Stimulated activated CD8-positive, alpha-beta memory T cell treated with anti-CD3 and anti-CD28 coated beads, Interleukin-7, amount 100 ng/mL, for 48 hours (primary cell): ENCODE data around the gene KLHL5.
"Not testable (repeated sequence)": the region's sequence is repeated elsewhere in the genome, so short reads cannot be mapped to it uniquely, and the experiment has no call there.

Experiments used
- DNase-seq, 2 donors: peaks; one replicate each; pipeline ENCODE4 v3.0.0-alpha.2; 2020; ENCODE audit warnings: low read depth in 1 of 2; ENCODE audit errors: extremely low read depth in 1 of 2

KLHL5 gene

GRCh38 chr4:39062094-39062769 is at the start of gene KLHL5:
TSS of gene KLHL5 (plus strand) at chr4:39062232. CDS start at chr4:39062653, 421 bp downstream.
- DNase-seq = no peak

GRCh38 chr4:39014028-39014427 is 48.0 kb upstream of the KLHL5 start:
- no peak for DNase-seq

GRCh38 chr4:39020130-39020529 is 41.9 kb upstream of the KLHL5 start:
- DNase-seq = no peak

GRCh38 chr4:39021631-39022030 is 40.4 kb upstream of the KLHL5 start:
- no peak for DNase-seq

- no peak for DNase-seq
Observed at GRCh38 chr4:39022241-39022640, 39.8 kb upstream of the KLHL5 start.

- DNase-seq = no peak
Observed at GRCh38 chr4:39023059-39023458, 39.0 kb upstream of the KLHL5 start.

GRCh38 chr4:39024311-39024865 is 37.6 kb upstream of the KLHL5 start:
- no peak for DNase-seq

- no peak for DNase-seq
Observed at GRCh38 chr4:39025552-39026085, 36.4 kb upstream of the KLHL5 start.

- no peak for DNase-seq
Observed at GRCh38 chr4:39026096-39026495, 35.9 kb upstream of the KLHL5 start.

GRCh38 chr4:39029752-39030694 is 32.0 kb upstream of the KLHL5 start:
- DNase-seq = no peak

- DNase-seq = no peak
Observed at GRCh38 chr4:39030725-39031124, 31.3 kb upstream of the KLHL5 start.

- DNase-seq = not testable (repeated sequence)
Observed at GRCh38 chr4:39031590-39032020, 30.4 kb upstream of the KLHL5 start.

- no peak for DNase-seq
Observed at GRCh38 chr4:39032218-39033085, 29.6 kb upstream of the KLHL5 start, which contains the start of gene TMEM156. TSS of gene TMEM156 (minus strand) at chr4:39032409. CDS start at chr4:39032313, 96 bp downstream.

GRCh38 chr4:39036172-39036571 is 25.9 kb upstream of the KLHL5 start:
- no peak for DNase-seq

GRCh38 chr4:39037491-39037825 is 24.6 kb upstream of the KLHL5 start:
- DNase-seq = no peak

GRCh38 chr4:39037941-39038340 is 24.1 kb upstream of the KLHL5 start:
- no peak for DNase-seq

GRCh38 chr4:39039108-39039507 is 22.9 kb upstream of the KLHL5 start:
- DNase-seq = no peak

- no peak for DNase-seq
Observed at GRCh38 chr4:39042366-39042765, 19.7 kb upstream of the KLHL5 start.

- DNase-seq = no peak
Observed at GRCh38 chr4:39043058-39043860, 18.8 kb upstream of the KLHL5 start.
